Prostate gland (tissue), 2 donors: ENCODE results near the gene SCN3A. TPM values are rescaled to one million over a fixed set of nuclear protein-coding genes. Genes with fewer than 3 reads are reported as not detected.

Experiments
- DNase-seq: peaks from one replicate; pipeline ENCODE4 v3.0.0-alpha.2; 2019; ENCODE audit warnings: low spot score
- H3K27ac ChIP-seq, 2 donors: fragments of 200-600 bp; sonication (generic); 2 replicates each; pipeline ENCODE4 v1.5.1; 2017 to 2019
- H3K27me3 ChIP-seq: fragments of 200-600 bp; sonication (generic); replicated peaks from 2 replicates; pipeline ENCODE4 v1.5.1; 2019; ENCODE audit not compliant: insufficient read depth
- H3K36me3 ChIP-seq, 2 donors: fragments of 200-600 bp; sonication (generic); 1 replicate in 1 of 2; 2 replicates in 1 of 2; pipeline versions ENCODE4 v1.5.1 to v1.8.1; 2017 to 2019
- H3K4me1 ChIP-seq: fragments of 200-600 bp; sonication (generic); replicated peaks from 2 replicates; pipeline ENCODE4 v1.5.1; 2019
- H3K4me3 ChIP-seq, 2 donors: fragments of 200-600 bp; sonication (generic); 2 replicates each; pipeline ENCODE4 v1.5.1; 2017 to 2019
- H3K9me3 ChIP-seq: fragments of 200-600 bp; sonication (generic); 2 replicates; pipeline ENCODE4 v1.5.1; 2017
- CTCF ChIP-seq, 4 experiments: fragments of 200-600 bp in 2 of 4; fragments of 450-650 bp in 2 of 4; sonication (generic) in 2 of 4; IDR thresholded peaks; 1 replicate in 3 of 4; 2 replicates in 1 of 4; pipeline ENCODE4 v1.5.1; 2016 to 2019; ENCODE audit warnings: antibody characterized with exemption in 4 of 4, mild to moderate bottlenecking in 2 of 4, moderate library complexity in 2 of 4
- POLR2A ChIP-seq: fragments of 450-650 bp; IDR thresholded peaks from one replicate; pipeline ENCODE4 v1.6.1; 2016; ENCODE audit warnings: antibody characterized with exemption, mild to moderate bottlenecking
- POLR2AphosphoS5 ChIP-seq: sonication (generic); formaldehyde crosslinking; IDR thresholded peaks from one replicate; pipeline ENCODE4 v1.6.1; 2017; ENCODE audit warnings: antibody characterized with exemption
- WGBS: methylation state at CpG from one replicate; pipeline ENCODE4 v1.1.5; 2018; 5-methylcytosine and 5-hydroxymethylcytosine counted together
- intact Hi-C: fragments of 100-400 bp; cut with DNase I; formaldehyde crosslinking; loops from one replicate; pipeline ENCODE4 v1.14.2; 2022
- total RNA-seq, 2 donors: library from RNA; depleted of rRNA; stranded (reverse); fragments of >200 nt; gene quantifications; one replicate each; pipeline ENCODE4 v1.1.0, GENCODE V29; 2016

The SCN3A gene
- total RNA-seq, 2 donors from 2014 or later, result 0.09 to 1.6 TPM

- Histone ChIP-seq H3K27me3 (no peaks in the 10 kb centered on the region), H3K4me1 (no peaks in the 10 kb centered on the region), H3K27ac (no peak overlapping the region), H3K4me3 (no peak overlapping the region), H3K9me3 (no peaks in the 10 kb centered on the region), H3K36me3 (no peaks in the 10 kb centered on the region)
- no peak for DNase-seq
- intact Hi-C loops, result no loop called here
- 85% methylated on average over 4 of the region's 4 CpGs for WGBS
- TF ChIP-seq CTCF (IDR thresholded peaks at IDR 0.05) (no peak), POLR2AphosphoS5 (no peak), POLR2A (no peak)
Observed at GRCh38 chr2:165196411-165196810, 7.4 kb downstream of the SCN3A start.

GRCh38 chr2:165193178-165193777 lies 10.6 kb downstream of the SCN3A start:
- Histone ChIP-seq H3K4me1 (no peaks in the 10 kb centered on the region), H3K4me3 (no peak overlapping the region), H3K9me3 (no peaks in the 10 kb centered on the region), H3K27ac (no peak overlapping the region), H3K27me3 (no peaks in the 10 kb centered on the region), H3K36me3 (no peaks in the 10 kb centered on the region)
- 72% methylated on average over 4 of the region's 4 CpGs for WGBS
- TF ChIP-seq POLR2AphosphoS5, result no peak
- no peak for TF ChIP-seq POLR2A
- no peak for TF ChIP-seq CTCF (IDR thresholded peaks at IDR 0.05)
- intact Hi-C loops, result no loop called here
- DNase-seq, result no peak

- intact Hi-C loops, result no loop called here
- Histone ChIP-seq H3K36me3 (no peaks in the 10 kb centered on the region), H3K27me3 (no peaks in the 10 kb centered on the region), H3K4me1 (no peaks in the 10 kb centered on the region), H3K4me3 (no peak overlapping the region), H3K9me3 (no peaks in the 10 kb centered on the region), H3K27ac (no peak overlapping the region)
- TF ChIP-seq POLR2A, result no peak
- TF ChIP-seq POLR2AphosphoS5, result no peak
- TF ChIP-seq CTCF (IDR thresholded peaks at IDR 0.05), result no peak
- 89% methylated on average over 2 of the region's 2 CpGs for WGBS
- DNase-seq, result no peak
Observed at GRCh38 chr2:165192729-165193128, 11.1 kb downstream of the SCN3A start.

GRCh38 chr2:165191096-165191728 lies 12.6 kb downstream of the SCN3A start:
- no peak for DNase-seq
- no peak overlapping the region for H3K27ac ChIP-seq
- no peaks in the 10 kb centered on the region for H3K9me3 ChIP-seq
- H3K27me3 ChIP-seq, result no peaks in the 10 kb centered on the region
- H3K4me3 ChIP-seq, result no peak overlapping the region
- TF ChIP-seq CTCF (IDR thresholded peaks at IDR 0.05) (no peak), POLR2AphosphoS5 (no peak), POLR2A (no peak)
- no peaks in the 10 kb centered on the region for H3K36me3 ChIP-seq
- H3K4me1 ChIP-seq, result no peaks in the 10 kb centered on the region
- 68% methylated on average over 2 of the region's 2 CpGs for WGBS
- intact Hi-C loops, result no loop called here

- DNase-seq, result no peak
- intact Hi-C loops, result no loop called here
- Histone ChIP-seq H3K27ac (no peak overlapping the region), H3K4me3 (no peak overlapping the region), H3K36me3 (no peaks in the 10 kb centered on the region), H3K9me3 (no peaks in the 10 kb centered on the region), H3K4me1 (no peaks in the 10 kb centered on the region), H3K27me3 (no peaks in the 10 kb centered on the region)
- TF ChIP-seq POLR2A (no peak), CTCF (IDR thresholded peaks at IDR 0.05) (no peak), POLR2AphosphoS5 (no peak)
- WGBS, result 80% methylated on average over 3 of the region's 3 CpGs
Observed at GRCh38 chr2:165185633-165186032, 18.2 kb downstream of the SCN3A start.
